Fibroblast of the aortic adventitia (primary cell): Measurements from ENCODE around the gene HMCN1. TPM values are rescaled to one million over a fixed set of nuclear protein-coding genes. Genes with fewer than 3 reads are reported as not detected.

Experiments used
- DNase-seq: peaks from one replicate; pipeline ENCODE4 v3.0.0-alpha.2; 2010; ENCODE audit warnings: low read depth
- H3K4me3 ChIP-seq: 2 replicates; pipeline ENCODE4 v1.5.1; 2011; ENCODE audit warnings: low read depth, mild to moderate bottlenecking, control low read depth, low read length, moderate library complexity
- total RNA-seq: library from RNA; depleted of rRNA; stranded (reverse); fragments of >200 nt; gene quantifications from 2 replicates; pipeline ENCODE4 v1.2.3, GENCODE V29; 2012; ENCODE audit warnings: low replicate concordance
- TF ChIP-seq, protein P1 (sequence below): IDR thresholded peaks from 2 replicates; pipeline ENCODE4 v1.5.1; 2011; ENCODE audit warnings: mild to moderate bottlenecking, low read length, control low read depth, inconsistent platforms; ENCODE audit not compliant: insufficient read depth

The HMCN1 gene
- total RNA-seq, 1 donor, result 106 TPM

GRCh38 chr1:186022184-186022583 is 288.0 kb downstream of the HMCN1 start:
- no peak for DNase-seq
- TF ChIP-seq, protein P1, sequence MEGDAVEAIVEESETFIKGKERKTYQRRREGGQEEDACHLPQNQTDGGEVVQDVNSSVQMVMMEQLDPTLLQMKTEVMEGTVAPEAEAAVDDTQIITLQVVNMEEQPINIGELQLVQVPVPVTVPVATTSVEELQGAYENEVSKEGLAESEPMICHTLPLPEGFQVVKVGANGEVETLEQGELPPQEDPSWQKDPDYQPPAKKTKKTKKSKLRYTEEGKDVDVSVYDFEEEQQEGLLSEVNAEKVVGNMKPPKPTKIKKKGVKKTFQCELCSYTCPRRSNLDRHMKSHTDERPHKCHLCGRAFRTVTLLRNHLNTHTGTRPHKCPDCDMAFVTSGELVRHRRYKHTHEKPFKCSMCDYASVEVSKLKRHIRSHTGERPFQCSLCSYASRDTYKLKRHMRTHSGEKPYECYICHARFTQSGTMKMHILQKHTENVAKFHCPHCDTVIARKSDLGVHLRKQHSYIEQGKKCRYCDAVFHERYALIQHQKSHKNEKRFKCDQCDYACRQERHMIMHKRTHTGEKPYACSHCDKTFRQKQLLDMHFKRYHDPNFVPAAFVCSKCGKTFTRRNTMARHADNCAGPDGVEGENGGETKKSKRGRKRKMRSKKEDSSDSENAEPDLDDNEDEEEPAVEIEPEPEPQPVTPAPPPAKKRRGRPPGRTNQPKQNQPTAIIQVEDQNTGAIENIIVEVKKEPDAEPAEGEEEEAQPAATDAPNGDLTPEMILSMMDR, result no peak
- no peak overlapping the region for H3K4me3 ChIP-seq

GRCh38 chr1:186026946-186027345 is 292.8 kb downstream of the HMCN1 start:
- DNase-seq, result no peak
- TF ChIP-seq, protein P1, result no peak

GRCh38 chr1:186027621-186028020 is 293.4 kb downstream of the HMCN1 start:
- TF ChIP-seq, protein P1, result no peak
- H3K4me3 ChIP-seq, result no peak overlapping the region
- no peak for DNase-seq

More at GRCh38 chr1:186026946-186027345, 292.8 kb downstream of the HMCN1 start:
- no peak overlapping the region for H3K4me3 ChIP-seq

- DNase-seq, result no peak
- TF ChIP-seq, protein P1, result no peak
- no peak overlapping the region for H3K4me3 ChIP-seq
Observed at GRCh38 chr1:186030453-186030852, 296.3 kb downstream of the HMCN1 start.

GRCh38 chr1:186033847-186034271 is 299.7 kb downstream of the HMCN1 start:
- DNase-seq, result peak; percentile 40
- TF ChIP-seq, protein P1, result no peak
- no peak overlapping the region for H3K4me3 ChIP-seq

- DNase-seq, result peak; percentile 42
- TF ChIP-seq, protein P1, result no peak
Observed at GRCh38 chr1:186042230-186042629, 308.0 kb downstream of the HMCN1 start.

DNA sequence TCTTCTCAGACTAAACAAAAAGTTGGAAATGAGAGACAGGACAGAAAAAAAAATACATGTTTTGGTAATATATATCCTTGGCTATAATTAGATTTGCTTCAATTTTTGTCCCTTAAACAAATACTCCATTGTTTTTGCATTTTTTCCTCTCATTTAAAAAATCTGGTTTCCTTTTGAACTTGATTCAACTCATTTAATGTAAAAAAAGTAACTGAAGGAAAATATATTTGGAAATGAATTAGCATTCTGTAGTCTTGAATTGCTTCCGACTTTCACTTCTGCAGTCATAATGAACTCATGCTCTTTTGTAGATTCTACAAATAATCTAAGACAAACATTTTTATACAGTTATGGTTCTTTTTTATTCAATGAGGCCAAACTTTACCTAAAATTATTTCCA is 309.1 kb downstream of the HMCN1 start:
- no peak overlapping the region for H3K4me3 ChIP-seq
- DNase-seq, result no peak
- TF ChIP-seq, protein P1, result no peak

More at GRCh38 chr1:186042230-186042629, 308.0 kb downstream of the HMCN1 start:
- H3K4me3 ChIP-seq, result no peak overlapping the region
